HUES64 (cell line): ENCODE data around the gene RYR3.

Experiments
- H3K27ac ChIP-seq: 2 replicates; pipeline ENCODE4 v1.7.0; 2013; ENCODE audit warnings: low read depth, low read length, inconsistent platforms
- H3K27me3 ChIP-seq: 2 replicates; pipeline ENCODE4 v1.6.1; 2013; ENCODE audit warnings: mild to moderate bottlenecking, low read length; ENCODE audit not compliant: insufficient read depth
- H3K36me3 ChIP-seq: 2 replicates; pipeline ENCODE4 v1.6.1; 2013; ENCODE audit warnings: mild to moderate bottlenecking, low read length; ENCODE audit not compliant: insufficient read depth
- H3K4me1 ChIP-seq: 2 replicates; pipeline ENCODE4 v1.6.1; 2013; ENCODE audit warnings: mild to moderate bottlenecking, low read length, moderate library complexity; ENCODE audit not compliant: insufficient read depth
- H3K4me3 ChIP-seq: 2 replicates; pipeline ENCODE4 v1.5.1; 2013; ENCODE audit warnings: mild to moderate bottlenecking, low read length, moderate library complexity
- H3K9ac ChIP-seq: 2 replicates; pipeline ENCODE4 v1.6.1; 2013; ENCODE audit warnings: mild to moderate bottlenecking, low read depth, low read length
- H3K9me3 ChIP-seq: 2 replicates; pipeline ENCODE4 v1.6.1; 2013; ENCODE audit warnings: low read depth, low read length; ENCODE audit not compliant: insufficient read depth
- WGBS: fragments of 150-250, 120-280 bp; methylation state at CpG from one replicate; pipeline ENCODE4 v1.1.7; 2013; ENCODE audit warnings: missing lambda C conversion rate; 5-methylcytosine and 5-hydroxymethylcytosine counted together

RYR3 gene

DNA sequence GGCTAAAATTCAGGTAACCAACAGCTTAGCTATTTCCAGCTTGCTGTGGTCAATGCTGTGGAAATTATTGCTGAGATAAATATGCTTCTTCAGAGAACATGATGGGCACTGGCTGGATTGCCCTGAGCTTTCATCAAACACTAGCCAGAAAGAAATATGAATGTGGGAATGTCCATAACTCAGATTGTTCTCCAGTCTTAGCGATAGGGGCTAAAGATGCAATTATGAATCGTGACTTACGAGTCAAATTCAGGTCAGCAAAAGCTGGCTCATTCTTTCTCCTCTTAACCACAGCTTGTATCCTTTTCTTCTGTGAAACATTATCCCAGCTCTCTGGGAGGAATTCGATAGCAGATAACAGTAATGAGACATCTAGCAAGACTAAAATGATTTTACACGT, 307.6 kb downstream of the RYR3 start:
- Histone ChIP-seq H3K9ac (no peak overlapping the region), H3K9me3 (no peaks in the 10 kb centered on the region), H3K27ac (no peak overlapping the region), H3K27me3 (no peaks in the 10 kb centered on the region), H3K4me1 (no peaks in the 10 kb centered on the region), H3K36me3 (no peaks in the 10 kb centered on the region), H3K4me3 (no peak overlapping the region)
- 93% methylated on average over 5 of the region's 5 CpGs for WGBS

DNA sequence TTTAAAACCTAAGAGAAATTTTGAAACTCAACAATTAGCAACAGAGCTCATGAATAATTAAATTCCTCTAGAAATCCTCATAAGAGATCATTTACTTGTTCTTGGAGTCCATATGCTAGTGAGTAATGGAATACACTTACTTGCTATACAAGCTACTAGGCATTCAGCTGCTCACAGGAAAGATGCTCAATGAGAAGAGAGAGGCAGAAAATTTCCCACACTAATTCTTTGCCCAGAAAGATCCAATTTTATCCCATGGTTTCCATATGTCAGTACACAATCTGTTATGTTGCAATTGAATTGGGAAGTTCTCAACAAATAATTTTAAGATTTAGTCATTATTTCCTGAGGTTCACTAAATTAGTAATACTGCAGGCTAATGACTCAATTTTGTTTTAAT, 310.4 kb downstream of the RYR3 start:
- H3K27ac ChIP-seq = no peak overlapping the region
- no peaks in the 10 kb centered on the region for H3K36me3 ChIP-seq

DNA sequence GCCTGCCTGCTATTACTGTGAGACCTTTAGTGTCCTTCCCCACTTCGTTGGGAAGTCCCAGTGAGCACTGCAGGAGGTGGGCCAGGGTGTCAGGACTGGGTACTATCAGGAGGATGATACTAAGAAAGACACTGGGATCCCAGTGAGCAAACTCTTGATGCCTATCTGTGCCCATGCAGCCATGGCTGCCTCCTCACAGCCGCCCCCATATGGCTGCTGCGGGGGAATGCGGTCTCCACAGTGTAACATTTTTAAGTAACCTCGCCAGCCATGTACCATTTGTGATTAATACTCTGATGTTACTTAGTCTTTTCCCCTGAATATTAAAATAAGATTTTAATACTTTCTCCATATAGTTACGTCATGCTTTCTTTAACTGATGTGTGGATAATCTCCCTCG, 312.2 kb downstream of the RYR3 start:
- no peaks in the 10 kb centered on the region for H3K27me3 ChIP-seq
- no peak overlapping the region for H3K4me3 ChIP-seq
- no peak overlapping the region for H3K27ac ChIP-seq
- H3K9ac ChIP-seq = no peak overlapping the region
- WGBS = 93% methylated on average over 5 of the region's 7 CpGs
- no peaks in the 10 kb centered on the region for H3K36me3 ChIP-seq
- H3K9me3 ChIP-seq = peaks cover 7% of the 10 kb centered on the region; the same call in 1 of the 2 replicates
- peaks cover 3% of the 10 kb centered on the region; the same call in 1 of the 2 replicates for H3K4me1 ChIP-seq

More for the DNA sequence above, 310.4 kb downstream of the RYR3 start:
- Histone ChIP-seq H3K9ac (no peak overlapping the region), H3K4me3 (no peak overlapping the region), H3K9me3 (peaks cover 2% of the 10 kb centered on the region; the same call in 1 of the 2 replicates), H3K27me3 (no peaks in the 10 kb centered on the region), H3K4me1 (peaks cover 3% of the 10 kb centered on the region; the same call in 1 of the 2 replicates)

DNA sequence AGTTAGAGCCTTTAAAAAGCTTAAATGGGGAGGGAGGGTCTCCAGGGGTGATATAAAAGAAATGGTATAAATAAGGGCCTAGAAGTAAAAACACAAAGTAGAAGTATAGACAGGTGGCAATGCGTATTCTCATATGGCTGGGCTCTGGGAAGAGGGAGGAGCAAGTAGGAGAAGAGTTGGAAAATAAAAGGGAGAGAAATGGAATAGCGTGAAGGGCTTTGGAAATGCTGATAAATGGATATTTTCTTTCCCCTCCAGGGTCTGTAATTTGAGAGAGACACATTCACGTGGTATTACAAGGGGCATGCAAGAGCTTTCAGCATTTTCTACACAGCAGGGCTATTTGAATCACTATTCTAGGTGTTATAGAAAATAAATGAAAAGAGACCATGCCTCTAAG, 313.7 kb downstream of the RYR3 start:
- H3K27me3 ChIP-seq = no peaks in the 10 kb centered on the region
- no peaks in the 10 kb centered on the region for H3K36me3 ChIP-seq
- peaks cover 7% of the 10 kb centered on the region; the same call in 1 of the 2 replicates for H3K9me3 ChIP-seq
- no peak overlapping the region for H3K4me3 ChIP-seq
- H3K27ac ChIP-seq = no peak overlapping the region
- H3K4me1 ChIP-seq = peaks cover 3% of the 10 kb centered on the region; the same call in 1 of the 2 replicates
- no peak overlapping the region for H3K9ac ChIP-seq
- 50% methylated on average over 3 of the region's 3 CpGs for WGBS

DNA sequence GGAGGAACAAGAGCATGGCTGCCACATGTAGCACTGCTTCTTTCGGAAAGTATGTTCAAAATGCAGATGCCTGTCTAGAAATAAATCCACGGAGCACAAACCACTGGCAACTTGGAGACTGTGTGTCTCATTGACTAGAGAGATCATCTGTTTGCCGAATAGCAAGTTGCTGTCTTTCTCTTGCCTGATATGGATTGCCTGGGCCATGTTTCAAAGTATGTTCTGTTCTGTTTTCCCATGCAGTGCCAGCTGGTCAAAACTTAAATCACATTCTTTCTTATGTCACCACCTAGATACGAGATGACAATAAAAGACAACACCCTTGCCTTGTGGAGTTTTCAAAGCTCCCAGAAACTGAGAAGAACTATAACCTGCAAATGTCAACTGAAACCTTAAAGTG, 318.9 kb downstream of the RYR3 start:
- Histone ChIP-seq H3K27me3 (no peaks in the 10 kb centered on the region), H3K4me1 (no peaks in the 10 kb centered on the region), H3K9me3 (peaks cover 7% of the 10 kb centered on the region; the same call in 1 of the 2 replicates), H3K9ac (no peak overlapping the region), H3K27ac (no peak overlapping the region), H3K36me3 (no peaks in the 10 kb centered on the region), H3K4me3 (no peak overlapping the region)
- 93% methylated on average over 4 of the region's 4 CpGs for WGBS

DNA sequence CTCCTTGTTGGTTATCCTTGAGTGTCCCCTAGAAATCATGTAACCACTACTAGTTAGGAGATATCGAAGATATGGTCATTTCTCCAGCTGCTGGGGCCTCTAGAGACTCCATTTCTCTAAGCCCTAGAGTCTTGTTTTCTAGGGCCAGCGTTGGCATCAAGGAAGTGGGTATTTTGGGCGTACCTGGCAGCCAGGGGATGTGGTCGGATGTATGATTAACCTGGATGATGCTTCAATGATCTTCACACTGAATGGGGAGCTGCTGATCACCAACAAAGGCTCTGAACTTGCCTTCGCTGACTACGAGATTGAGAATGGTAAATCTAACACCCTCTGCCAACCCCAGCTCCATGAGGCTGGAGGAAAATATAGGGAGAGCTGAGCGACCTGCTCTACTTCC, 325.5 kb downstream of the RYR3 start:
- Histone ChIP-seq H3K9me3 (no peaks in the 10 kb centered on the region), H3K36me3 (no peaks in the 10 kb centered on the region), H3K9ac (no peak overlapping the region), H3K27ac (no peak overlapping the region), H3K4me3 (no peak overlapping the region), H3K27me3 (no peaks in the 10 kb centered on the region), H3K4me1 (no peaks in the 10 kb centered on the region)
- WGBS = 95% methylated on average over 7 of the region's 7 CpGs

DNA sequence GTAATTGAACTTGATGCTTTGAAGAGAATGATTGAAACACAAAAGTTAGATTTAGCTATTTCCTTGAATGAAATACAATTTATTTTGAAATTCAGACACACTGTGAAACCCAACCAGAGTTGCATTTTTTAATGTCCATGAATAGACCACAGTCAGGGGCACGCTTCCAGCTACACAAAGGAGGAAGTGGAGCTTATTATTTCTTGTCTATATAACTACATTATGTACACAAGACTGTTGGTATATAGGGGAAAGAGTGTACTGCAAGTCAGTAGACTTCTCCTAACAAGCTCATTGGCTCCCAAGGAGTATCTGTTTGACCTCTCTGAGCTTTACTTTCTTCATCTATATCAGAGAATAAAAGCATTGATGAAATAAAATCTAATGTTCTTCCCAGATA, 326.2 kb downstream of the RYR3 start:
- H3K27me3 ChIP-seq = no peaks in the 10 kb centered on the region
- no CpG with 5 or more reads among the region's 1 CpG for WGBS
- H3K9me3 ChIP-seq = no peaks in the 10 kb centered on the region
- H3K9ac ChIP-seq = no peak overlapping the region
- no peak overlapping the region for H3K4me3 ChIP-seq
- no peaks in the 10 kb centered on the region for H3K4me1 ChIP-seq
- H3K36me3 ChIP-seq = no peaks in the 10 kb centered on the region
- H3K27ac ChIP-seq = no peak overlapping the region

DNA sequence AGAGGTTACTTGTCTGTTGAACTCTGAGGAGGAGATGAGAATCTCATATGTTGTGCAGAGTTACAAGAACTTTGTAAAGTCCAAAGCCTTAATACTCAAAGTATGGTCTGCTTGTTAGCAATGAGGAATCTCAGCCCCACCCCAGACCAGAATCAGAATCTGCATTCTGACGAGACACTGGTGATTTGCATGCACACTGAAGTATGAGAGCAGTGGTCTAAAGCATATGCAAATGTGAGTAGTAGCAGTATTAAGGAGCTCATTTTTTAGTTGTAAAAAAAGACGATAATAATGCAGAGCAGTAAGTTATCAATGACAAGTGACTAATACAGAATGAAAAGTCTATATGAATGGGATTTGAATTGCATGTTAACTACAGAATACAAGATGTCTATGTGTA, 327.7 kb downstream of the RYR3 start:
- Histone ChIP-seq H3K9ac (no peak overlapping the region), H3K27me3 (no peaks in the 10 kb centered on the region), H3K36me3 (no peaks in the 10 kb centered on the region), H3K4me1 (no peaks in the 10 kb centered on the region), H3K9me3 (no peaks in the 10 kb centered on the region), H3K4me3 (no peak overlapping the region), H3K27ac (no peak overlapping the region)
- 88% methylated on average over 2 of the region's 2 CpGs for WGBS

DNA sequence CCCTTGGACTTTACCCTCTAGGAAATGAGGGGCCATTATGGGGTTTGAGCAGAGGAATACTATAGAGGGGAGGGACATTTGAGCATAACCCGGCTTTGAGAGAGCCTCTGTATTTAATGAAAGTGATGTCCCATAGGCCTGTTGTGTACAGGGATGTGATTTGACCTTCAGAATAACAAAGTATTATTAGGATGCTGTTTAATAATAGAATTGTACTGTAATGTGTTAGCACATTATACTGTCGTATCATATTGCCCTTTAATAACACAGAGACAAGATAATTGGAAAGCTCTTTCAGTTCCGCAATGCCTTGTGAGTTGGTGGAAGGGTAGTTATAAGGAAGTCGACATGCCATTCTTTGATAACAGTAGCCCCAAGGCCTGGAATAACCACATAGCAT, 328.3 kb downstream of the RYR3 start:
- Histone ChIP-seq H3K27ac (no peak overlapping the region), H3K4me1 (no peaks in the 10 kb centered on the region), H3K9ac (no peak overlapping the region), H3K27me3 (no peaks in the 10 kb centered on the region), H3K4me3 (no peak overlapping the region), H3K9me3 (no peaks in the 10 kb centered on the region), H3K36me3 (no peaks in the 10 kb centered on the region)
- WGBS = 97% methylated on average over 3 of the region's 4 CpGs

DNA sequence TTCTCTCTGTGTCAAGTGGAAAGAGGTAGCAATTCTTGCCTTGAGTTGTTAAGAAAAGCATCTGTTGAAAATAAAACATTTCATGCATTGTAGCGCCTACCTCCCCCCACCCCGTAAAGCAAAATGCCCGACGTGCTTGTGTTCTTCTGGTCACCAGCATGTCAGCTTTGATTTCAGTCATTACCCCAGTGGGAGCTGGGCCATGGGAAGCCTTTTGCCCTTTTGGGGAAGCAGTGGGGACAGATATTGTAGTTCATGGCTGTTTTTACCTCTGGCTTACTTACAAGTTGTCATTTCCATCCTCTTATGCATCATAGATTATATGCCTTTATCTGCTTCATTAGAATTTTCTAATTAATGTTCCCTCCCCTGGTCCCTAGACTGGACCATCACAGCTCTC, 328.7 kb downstream of the RYR3 start:
- Histone ChIP-seq H3K27ac (no peak overlapping the region), H3K36me3 (no peaks in the 10 kb centered on the region), H3K27me3 (no peaks in the 10 kb centered on the region), H3K9ac (no peak overlapping the region), H3K4me3 (no peak overlapping the region), H3K9me3 (no peaks in the 10 kb centered on the region), H3K4me1 (no peaks in the 10 kb centered on the region)
- 94% methylated on average over 4 of the region's 4 CpGs for WGBS

DNA sequence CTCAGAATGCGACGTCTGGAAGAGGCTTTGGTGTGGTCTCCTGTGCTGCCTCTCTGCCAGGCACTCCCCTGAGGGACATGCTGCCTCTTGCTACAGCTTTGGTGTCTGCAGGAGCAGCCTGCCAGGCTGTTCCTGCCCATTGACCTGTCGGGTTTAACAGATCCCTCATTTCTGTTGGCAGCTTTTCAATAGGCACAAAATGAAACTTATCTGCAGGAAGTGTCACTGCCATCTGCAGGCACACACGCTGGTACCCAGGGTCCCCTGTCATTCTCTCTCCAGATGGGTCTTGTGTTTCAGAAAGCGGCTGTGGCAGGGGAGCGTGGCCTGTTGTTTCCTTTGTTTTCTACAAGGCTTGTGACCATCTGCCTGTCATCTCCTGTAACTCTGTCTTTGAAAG, 329.2 kb downstream of the RYR3 start:
- no peak overlapping the region for H3K27ac ChIP-seq
- H3K9me3 ChIP-seq = no peaks in the 10 kb centered on the region
- H3K4me1 ChIP-seq = no peaks in the 10 kb centered on the region
- H3K9ac ChIP-seq = no peak overlapping the region
- H3K27me3 ChIP-seq = no peaks in the 10 kb centered on the region
- 89% methylated on average over 6 of the region's 6 CpGs for WGBS
- H3K36me3 ChIP-seq = no peaks in the 10 kb centered on the region
- no peak overlapping the region for H3K4me3 ChIP-seq

DNA sequence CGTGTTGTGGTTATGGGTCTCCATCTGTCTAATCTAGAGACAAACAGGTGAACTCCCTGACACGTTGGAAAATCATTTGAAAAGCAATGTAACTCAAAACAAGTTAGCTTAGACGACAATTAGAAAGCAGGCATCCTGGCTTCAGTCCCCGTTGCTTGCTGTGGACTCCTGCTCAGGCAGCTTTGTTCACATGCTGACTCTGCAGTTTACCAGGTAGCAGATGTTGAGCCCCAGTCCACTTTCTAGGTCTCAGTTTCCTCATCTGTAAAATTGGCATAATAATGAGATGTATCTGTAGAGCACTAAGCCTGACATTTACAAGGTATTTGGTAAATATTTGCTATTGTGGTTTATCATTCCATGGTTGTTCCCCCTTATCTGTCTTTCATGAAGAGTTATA, 330.3 kb downstream of the RYR3 start:
- Histone ChIP-seq H3K36me3 (no peaks in the 10 kb centered on the region), H3K27me3 (no peaks in the 10 kb centered on the region), H3K4me1 (no peaks in the 10 kb centered on the region), H3K9me3 (no peaks in the 10 kb centered on the region), H3K4me3 (no peak overlapping the region), H3K9ac (no peak overlapping the region), H3K27ac (no peak overlapping the region)
- WGBS = 84% methylated on average over 4 of the region's 4 CpGs
